DMS153 (cell line): ENCODE measurements around the gene FILIP1.

ENCODE experiments used
- DNase-seq: peaks from one replicate; lab custom pipeline; 2025; lab: John Stamatoyannopoulos, UW

FILIP1 gene, protein sequence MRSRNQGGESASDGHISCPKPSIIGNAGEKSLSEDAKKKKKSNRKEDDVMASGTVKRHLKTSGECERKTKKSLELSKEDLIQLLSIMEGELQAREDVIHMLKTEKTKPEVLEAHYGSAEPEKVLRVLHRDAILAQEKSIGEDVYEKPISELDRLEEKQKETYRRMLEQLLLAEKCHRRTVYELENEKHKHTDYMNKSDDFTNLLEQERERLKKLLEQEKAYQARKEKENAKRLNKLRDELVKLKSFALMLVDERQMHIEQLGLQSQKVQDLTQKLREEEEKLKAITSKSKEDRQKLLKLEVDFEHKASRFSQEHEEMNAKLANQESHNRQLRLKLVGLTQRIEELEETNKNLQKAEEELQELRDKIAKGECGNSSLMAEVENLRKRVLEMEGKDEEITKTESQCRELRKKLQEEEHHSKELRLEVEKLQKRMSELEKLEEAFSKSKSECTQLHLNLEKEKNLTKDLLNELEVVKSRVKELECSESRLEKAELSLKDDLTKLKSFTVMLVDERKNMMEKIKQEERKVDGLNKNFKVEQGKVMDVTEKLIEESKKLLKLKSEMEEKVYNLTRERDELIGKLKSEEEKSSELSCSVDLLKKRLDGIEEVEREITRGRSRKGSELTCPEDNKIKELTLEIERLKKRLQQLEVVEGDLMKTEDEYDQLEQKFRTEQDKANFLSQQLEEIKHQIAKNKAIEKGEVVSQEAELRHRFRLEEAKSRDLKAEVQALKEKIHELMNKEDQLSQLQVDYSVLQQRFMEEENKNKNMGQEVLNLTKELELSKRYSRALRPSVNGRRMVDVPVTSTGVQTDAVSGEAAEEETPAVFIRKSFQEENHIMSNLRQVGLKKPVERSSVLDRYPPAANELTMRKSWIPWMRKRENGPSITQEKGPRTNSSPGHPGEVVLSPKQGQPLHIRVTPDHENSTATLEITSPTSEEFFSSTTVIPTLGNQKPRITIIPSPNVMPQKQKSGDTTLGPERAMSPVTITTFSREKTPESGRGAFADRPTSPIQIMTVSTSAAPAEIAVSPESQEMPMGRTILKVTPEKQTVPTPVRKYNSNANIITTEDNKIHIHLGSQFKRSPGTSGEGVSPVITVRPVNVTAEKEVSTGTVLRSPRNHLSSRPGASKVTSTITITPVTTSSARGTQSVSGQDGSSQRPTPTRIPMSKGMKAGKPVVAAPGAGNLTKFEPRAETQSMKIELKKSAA (N-terminal part only)

GRCh38 chr6:75493400-75494064, at the start of gene FILIP1:
Gene FILIP1, minus strand, starts transcription at chr6:75493800. Its CDS starts 78,828 bp downstream, at chr6:75414972.
- DNase-seq, result no peak

DNA sequence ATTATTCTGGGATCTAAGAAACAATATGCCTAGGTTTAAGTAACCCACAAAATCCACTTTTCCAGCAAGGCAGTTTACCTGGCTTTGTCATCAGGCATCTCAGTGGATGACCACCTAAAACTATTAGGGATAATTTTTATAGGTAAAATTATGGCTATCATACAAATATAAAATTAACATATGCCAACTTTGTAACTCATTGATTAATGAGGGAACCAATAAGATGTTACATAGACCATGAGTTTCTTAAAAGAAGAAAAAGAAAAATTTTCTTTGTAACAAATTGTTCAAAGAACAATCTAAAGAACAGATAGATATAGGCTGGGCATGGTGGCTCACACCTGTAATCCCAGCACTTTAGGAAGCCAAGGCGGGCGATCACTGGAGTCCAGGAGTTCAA, 49.7 kb upstream of the FILIP1 start:
- no peak for DNase-seq

DNA sequence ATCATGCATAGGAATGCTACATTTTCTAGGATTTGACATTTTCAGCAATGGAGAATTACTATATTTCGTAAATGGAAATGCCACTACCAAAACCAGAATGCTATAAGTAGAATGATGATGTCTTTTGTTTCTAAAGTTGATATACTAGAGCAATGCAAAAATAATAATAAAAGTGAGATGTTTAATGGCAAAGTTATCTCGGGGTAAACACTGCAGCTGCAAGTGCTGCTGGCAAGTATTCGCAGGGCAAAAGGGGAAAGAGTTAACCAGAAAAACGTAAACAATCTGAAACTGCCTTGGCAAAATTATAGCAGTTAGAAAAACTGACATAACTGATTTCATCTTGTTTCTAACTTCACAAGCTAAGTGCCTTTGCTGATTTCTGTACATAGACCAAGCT, 45.5 kb upstream of the FILIP1 start:
- DNase-seq, result no peak

- no peak for DNase-seq
Measured at GRCh38 chr6:75532521-75532920, 38.9 kb upstream of the FILIP1 start.

DNA sequence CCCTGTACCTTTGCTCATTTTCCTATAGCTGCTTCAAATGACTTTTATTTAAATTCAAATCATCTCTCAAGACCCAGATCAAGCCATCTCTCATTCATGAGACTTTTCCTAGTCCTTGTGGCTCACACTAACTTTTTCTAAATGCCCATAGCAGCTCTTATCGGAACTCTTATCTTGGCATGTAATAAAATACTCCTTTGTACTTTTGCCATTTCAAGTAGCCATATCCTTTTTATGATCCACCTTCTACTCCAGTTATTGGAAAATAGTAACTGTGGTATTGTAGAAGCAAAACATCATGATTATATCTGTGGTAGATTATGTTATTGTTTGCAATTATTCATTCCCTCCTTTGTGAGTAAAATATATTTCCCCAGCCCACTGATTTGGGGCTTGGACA, 37.6 kb upstream of the FILIP1 start:
- DNase-seq, result no peak

- no peak for DNase-seq
Measured at GRCh38 chr6:75530696-75531095, 37.1 kb upstream of the FILIP1 start.

DNA sequence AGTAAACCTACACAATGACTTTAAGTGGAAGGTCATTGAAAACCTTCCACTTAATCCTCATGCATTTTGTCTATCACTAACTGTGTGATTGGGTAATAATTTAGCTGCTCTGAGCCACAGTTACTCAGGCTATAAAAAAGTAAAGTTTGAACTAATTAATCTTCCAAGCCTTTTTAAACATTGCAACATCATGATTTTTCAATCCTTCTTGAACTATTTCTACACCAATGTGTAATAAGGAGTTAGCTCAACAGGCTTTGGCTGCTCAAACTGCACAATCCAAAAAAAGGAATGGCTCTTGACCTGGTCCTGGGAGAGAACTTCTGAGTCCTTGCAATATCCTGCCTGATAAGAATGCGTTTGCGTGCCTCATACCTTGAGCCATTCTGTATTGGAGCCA, 34.8 kb upstream of the FILIP1 start:
- no peak for DNase-seq

- peak; percentile 34 for DNase-seq
Measured at GRCh38 chr6:75526502-75527127, 33.0 kb upstream of the FILIP1 start.

DNA sequence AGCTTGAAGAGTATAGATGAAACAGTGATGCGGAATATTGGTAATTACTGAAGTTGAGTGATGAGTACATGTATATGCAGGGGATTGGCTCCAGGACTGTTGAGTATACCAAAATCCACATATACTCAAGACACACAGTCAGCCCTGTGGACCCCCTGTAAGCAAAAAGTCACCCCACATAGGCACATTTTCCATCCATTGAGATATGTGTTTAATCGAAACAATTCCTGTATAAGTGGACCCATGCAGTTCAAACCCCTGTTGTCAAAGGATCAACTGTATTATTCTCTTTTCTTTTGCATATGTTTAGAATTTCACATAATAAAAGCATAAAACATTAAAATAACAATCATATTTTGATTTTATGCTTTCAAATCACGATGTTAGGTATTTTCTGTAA, 32.1 kb upstream of the FILIP1 start:
- no peak for DNase-seq

GRCh38 chr6:75524322-75524972, 30.8 kb upstream of the FILIP1 start:
- no peak for DNase-seq

DNA sequence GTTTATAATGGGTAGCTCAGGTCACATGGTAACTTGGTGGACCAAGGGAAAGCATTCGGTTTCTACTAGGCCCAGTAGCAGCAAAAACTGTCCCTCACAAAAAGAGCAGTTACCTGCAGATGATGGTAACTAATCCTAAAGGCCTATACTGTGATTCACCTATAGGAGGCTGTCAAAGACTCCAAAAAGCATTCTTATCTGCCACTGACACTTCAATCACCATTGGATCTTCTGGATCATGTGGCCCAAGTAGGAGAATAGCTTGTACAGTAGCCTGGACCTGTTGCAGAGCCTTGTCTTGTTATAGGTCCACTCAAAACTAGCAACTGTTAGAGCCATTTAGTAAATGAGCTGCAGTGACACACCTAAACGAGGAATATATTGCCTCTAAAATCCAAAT, 23.2 kb upstream of the FILIP1 start:
- no peak for DNase-seq

- DNase-seq, result no peak
Measured at GRCh38 chr6:75512591-75512990, 19.0 kb upstream of the FILIP1 start.

- DNase-seq, result no peak
Measured at GRCh38 chr6:75505424-75505823, 11.8 kb upstream of the FILIP1 start.

DNA sequence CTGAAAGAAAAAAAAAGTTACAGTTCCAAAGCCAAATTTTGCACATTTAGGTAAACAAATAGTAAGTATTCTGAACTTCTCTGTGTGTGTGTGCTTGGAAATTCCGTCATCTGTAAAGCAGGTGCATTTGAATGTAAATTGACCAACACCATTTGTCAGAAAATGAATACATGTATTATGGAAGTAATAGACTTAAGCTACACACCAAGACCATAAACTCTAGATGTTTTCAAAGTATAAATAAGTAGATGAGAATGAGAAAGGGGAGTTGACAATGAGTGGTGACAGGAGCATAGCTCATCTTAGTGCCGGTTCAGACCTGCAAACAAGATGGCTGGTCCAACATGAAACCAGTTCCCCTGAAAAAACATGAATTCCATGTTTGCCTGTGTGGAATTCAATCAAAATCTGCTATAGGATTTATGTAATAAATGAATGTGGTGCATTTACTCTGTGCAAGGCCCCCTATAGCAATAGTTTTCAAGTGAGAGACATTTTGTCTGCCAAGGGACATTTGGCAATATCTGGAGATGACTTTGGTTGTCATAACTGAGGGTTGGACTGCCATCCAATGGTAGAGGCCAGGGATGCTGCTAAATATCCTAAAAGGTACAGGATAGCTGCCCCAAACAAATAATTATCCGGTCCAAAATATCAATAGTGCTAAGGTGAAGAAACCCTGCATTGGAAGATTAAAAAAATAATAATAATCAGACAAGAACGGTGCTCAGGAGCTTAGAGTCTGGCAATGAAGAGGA, 11.0 kb upstream of the FILIP1 start:
- DNase-seq, result no peak

GRCh38 chr6:75503291-75503690, 9.7 kb upstream of the FILIP1 start:
- DNase-seq, result no peak

GRCh38 chr6:75502884-75503283, 9.3 kb upstream of the FILIP1 start:
- DNase-seq, result no peak

DNA sequence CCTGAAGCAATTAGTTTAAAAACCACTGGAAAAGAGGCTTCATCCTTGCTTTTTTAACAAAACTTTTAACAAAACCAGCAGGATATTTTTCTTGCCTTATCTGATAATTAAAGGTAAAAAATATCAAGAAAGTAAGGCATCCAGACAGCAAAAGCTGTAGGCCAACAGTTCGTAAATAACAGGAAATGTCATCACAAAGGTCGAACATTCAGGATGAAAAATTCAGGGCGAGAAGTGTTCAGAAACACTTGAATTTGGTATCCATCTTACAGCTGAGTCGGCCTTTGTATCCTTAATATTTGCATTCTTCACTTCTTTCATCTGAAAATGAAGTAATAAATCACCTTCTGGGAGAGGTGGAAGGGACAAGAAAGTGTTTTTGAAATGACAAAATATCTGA, 8.2 kb upstream of the FILIP1 start:
- DNase-seq, result no peak

DNA sequence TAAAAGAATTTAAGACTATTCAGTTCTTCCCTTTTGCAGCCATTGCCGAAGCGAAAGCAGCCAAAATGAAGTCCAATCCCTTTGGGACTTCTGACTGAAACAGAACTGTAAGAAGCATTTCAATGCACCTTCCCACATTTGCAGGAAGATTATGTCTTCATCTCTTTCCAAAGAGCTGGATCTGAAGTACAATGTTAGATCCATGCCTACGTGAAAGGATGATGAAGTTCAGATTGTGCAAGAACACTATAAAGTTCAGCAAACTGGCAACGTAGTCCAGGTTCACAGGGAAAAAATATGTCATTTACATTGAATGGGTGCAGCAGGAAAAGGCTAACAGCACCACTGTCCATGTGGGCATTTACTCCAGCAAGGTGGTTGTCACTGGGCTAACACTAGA, 6.0 kb upstream of the FILIP1 start:
- no peak for DNase-seq

DNA sequence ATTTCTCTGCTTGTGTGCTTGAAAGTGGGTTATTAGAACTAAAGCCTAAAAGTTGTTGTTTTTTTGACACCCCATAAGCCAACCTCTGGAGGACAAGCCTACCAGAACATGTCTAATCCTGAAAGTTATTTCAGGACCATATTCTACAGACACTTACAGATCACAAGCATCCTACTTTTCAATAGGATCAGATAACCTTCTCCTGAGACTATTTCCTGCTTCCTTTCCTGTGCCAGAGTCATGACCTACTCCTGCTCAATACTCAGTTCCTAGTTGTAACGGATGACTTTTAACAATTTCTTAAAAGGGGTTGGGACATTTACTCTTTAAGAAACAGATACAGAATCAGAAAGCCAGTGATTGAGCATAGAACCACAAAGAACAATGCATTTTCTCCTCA, 5.3 kb upstream of the FILIP1 start:
- no peak for DNase-seq

- DNase-seq, result no peak
Measured at GRCh38 chr6:75497994-75498393, 4.4 kb upstream of the FILIP1 start.
